Liver (tissue), 3 donors: ENCODE data around the gene SBK1.

Experiments used
- HNF4A ChIP-seq, 2 donors: conservative IDR thresholded peaks; 2 replicates each; pipeline ENCODE4 v1.6.1; 2016; ENCODE audit warnings: antibody characterized with exemption in 2 of 2, mild to moderate bottlenecking in 2 of 2
- HNF4G ChIP-seq: IDR thresholded peaks from 2 replicates; pipeline ENCODE4 v1.6.1; 2016; ENCODE audit warnings: antibody characterized with exemption
- MAX ChIP-seq: IDR thresholded peaks from 2 replicates; pipeline ENCODE4 v1.6.1; 2016; ENCODE audit warnings: antibody characterized with exemption
- RAD21 ChIP-seq, 2 donors: IDR thresholded peaks; 2 replicates each; pipeline ENCODE4 v1.6.1; 2016; ENCODE audit warnings: antibody characterized with exemption in 2 of 2, mild to moderate bottlenecking in 2 of 2
- REST ChIP-seq: IDR thresholded peaks from 2 replicates; pipeline ENCODE4 v1.6.1; 2016; ENCODE audit warnings: antibody characterized with exemption, mild to moderate bottlenecking
- RXRA ChIP-seq, 2 donors: IDR thresholded peaks; 2 replicates each; pipeline ENCODE4 v1.6.1; 2017 to 2018; ENCODE audit warnings: antibody characterized with exemption in 2 of 2, mild to moderate bottlenecking in 1 of 2
- SP1 ChIP-seq: IDR thresholded peaks from 2 replicates; pipeline ENCODE4 v1.6.1; 2018; ENCODE audit warnings: antibody characterized with exemption, mild to moderate bottlenecking
- TAF1 ChIP-seq: conservative IDR thresholded peaks from 2 replicates; pipeline ENCODE4 v1.6.1; 2016; ENCODE audit warnings: antibody characterized with exemption, mild to moderate bottlenecking
- YY1 ChIP-seq: IDR thresholded peaks from 2 replicates; pipeline ENCODE4 v1.6.1; 2016; ENCODE audit warnings: antibody characterized with exemption, mild to moderate bottlenecking
- TF ChIP-seq, protein P1 (sequence below): fragments of 150-350 bp; IDR thresholded peaks from 2 replicates; pipeline ENCODE4 v1.5.1; 2017; ENCODE audit warnings: improper control_type of control experiment, low read depth, low read length; ENCODE audit not compliant: missing input control
- donor health status: healthy.
- donor health status: healthy.

- TF ChIP-seq, protein P1, sequence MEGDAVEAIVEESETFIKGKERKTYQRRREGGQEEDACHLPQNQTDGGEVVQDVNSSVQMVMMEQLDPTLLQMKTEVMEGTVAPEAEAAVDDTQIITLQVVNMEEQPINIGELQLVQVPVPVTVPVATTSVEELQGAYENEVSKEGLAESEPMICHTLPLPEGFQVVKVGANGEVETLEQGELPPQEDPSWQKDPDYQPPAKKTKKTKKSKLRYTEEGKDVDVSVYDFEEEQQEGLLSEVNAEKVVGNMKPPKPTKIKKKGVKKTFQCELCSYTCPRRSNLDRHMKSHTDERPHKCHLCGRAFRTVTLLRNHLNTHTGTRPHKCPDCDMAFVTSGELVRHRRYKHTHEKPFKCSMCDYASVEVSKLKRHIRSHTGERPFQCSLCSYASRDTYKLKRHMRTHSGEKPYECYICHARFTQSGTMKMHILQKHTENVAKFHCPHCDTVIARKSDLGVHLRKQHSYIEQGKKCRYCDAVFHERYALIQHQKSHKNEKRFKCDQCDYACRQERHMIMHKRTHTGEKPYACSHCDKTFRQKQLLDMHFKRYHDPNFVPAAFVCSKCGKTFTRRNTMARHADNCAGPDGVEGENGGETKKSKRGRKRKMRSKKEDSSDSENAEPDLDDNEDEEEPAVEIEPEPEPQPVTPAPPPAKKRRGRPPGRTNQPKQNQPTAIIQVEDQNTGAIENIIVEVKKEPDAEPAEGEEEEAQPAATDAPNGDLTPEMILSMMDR = no peak
- TF ChIP-seq HNF4A (conservative IDR thresholded peaks at IDR 0.05) (no peak), RXRA (IDR thresholded peaks at IDR 0.05) (no peak), SP1 (no peak), YY1 (no peak), HNF4G (no peak), REST (no peak), MAX (no peak), TAF1 (no peak), RAD21 (IDR thresholded peaks at IDR 0.05) (no peak)
Observed at GRCh38 chr16:28293601-28293960, 1.3 kb downstream of the SBK1 start.
